ENCODE measurements around the gene REXO5.
"Not testable (repeated sequence)": the region's sequence is repeated elsewhere in the genome, so short reads cannot be mapped to it uniquely, and the experiment has no call there.

The REXO5 gene

GRCh38 chr16:20799599-20799998, 6.7 kb upstream of the REXO5 start:
- no peak for DNase-seq (ENCODE audit: low read depth in 2 of 2)

GRCh38 chr16:20801278-20801677, 5.0 kb upstream of the REXO5 start:
- DNase-seq (ENCODE audit: low read depth in 2 of 2), result no peak

- no peak for DNase-seq (ENCODE audit: low read depth in 2 of 2)
These were observed 3.2 kb upstream of the REXO5 start for GRCh38 chr16:20803192-20803560.

- DNase-seq (ENCODE audit: low read depth in 2 of 2), result no peak
These were observed 2.6 kb upstream of the REXO5 start for GRCh38 chr16:20803561-20804214.

- DNase-seq (ENCODE audit: low read depth in 2 of 2), result not testable (repeated sequence)
These were observed 601 bp upstream of the REXO5 start for GRCh38 chr16:20805684-20806167.

GRCh38 chr16:20807862-20808261, 1.5 kb downstream of the REXO5 start:
- DNase-seq (ENCODE audit: low read depth in 2 of 2), result no peak

- no peak for DNase-seq (ENCODE audit: low read depth in 2 of 2)
These were observed 5.6 kb downstream of the REXO5 start for GRCh38 chr16:20811889-20812439.

GRCh38 chr16:20812510-20812909, 6.2 kb downstream of the REXO5 start:
- no peak for DNase-seq (ENCODE audit: low read depth in 2 of 2)

GRCh38 chr16:20814784-20815183, 8.5 kb downstream of the REXO5 start:
- no peak for DNase-seq (ENCODE audit: low read depth in 2 of 2)

GRCh38 chr16:20818929-20819585, 12.7 kb downstream of the REXO5 start:
- no peak for DNase-seq (ENCODE audit: low read depth in 2 of 2)

- no peak for DNase-seq (ENCODE audit: low read depth in 2 of 2)
These were observed 15.4 kb downstream of the REXO5 start for GRCh38 chr16:20821682-20822081.

GRCh38 chr16:20822521-20823325, 16.4 kb downstream of the REXO5 start:
- DNase-seq (ENCODE audit: low read depth in 2 of 2), result no peak

- DNase-seq (ENCODE audit: low read depth in 2 of 2), result no peak
These were observed 19.8 kb downstream of the REXO5 start for GRCh38 chr16:20826039-20826566.

GRCh38 chr16:20829536-20829935, 23.2 kb downstream of the REXO5 start:
- DNase-seq (ENCODE audit: low read depth in 2 of 2), result no peak

GRCh38 chr16:20830372-20830771, 24.0 kb downstream of the REXO5 start:
- no peak for DNase-seq (ENCODE audit: low read depth in 2 of 2)

- no peak for DNase-seq (ENCODE audit: low read depth in 2 of 2)
These were observed 26.8 kb downstream of the REXO5 start for GRCh38 chr16:20833086-20833485.

- no peak for DNase-seq (ENCODE audit: low read depth in 2 of 2)
These were observed 31.9 kb downstream of the REXO5 start for GRCh38 chr16:20838240-20838639.

- no peak for DNase-seq (ENCODE audit: low read depth in 2 of 2)
These were observed 33.2 kb downstream of the REXO5 start for GRCh38 chr16:20839504-20839903.

GRCh38 chr16:20844054-20844453, 37.7 kb downstream of the REXO5 start:
- no peak for DNase-seq (ENCODE audit: low read depth in 2 of 2)

- no peak for DNase-seq (ENCODE audit: low read depth in 2 of 2)
These were observed 38.3 kb downstream of the REXO5 start for GRCh38 chr16:20844588-20844987.

GRCh38 chr16:20846030-20846429, 39.7 kb downstream of the REXO5 start:
- DNase-seq (ENCODE audit: low read depth in 2 of 2), result no peak

GRCh38 chr16:20846551-20846950, 40.2 kb downstream of the REXO5 start:
- no peak for DNase-seq (ENCODE audit: low read depth in 2 of 2)
